ENCODE measurements around the gene OR9A2. TPM values are rescaled to one million over a fixed set of nuclear protein-coding genes. Genes with fewer than 3 reads are reported as not detected.
A peak's percentile ranks its signal among the peaks of the same experiment; 100 is the strongest.

Gene OR9A2
- total RNA-seq, 1 donor from 2014 or later = 0.30 TPM

- no peaks in the 10 kb centered on the region for H3K4me1 Mint-ChIP-seq (ENCODE audit: low read depth)
- intact Hi-C loops (cut with micrococcal nuclease) = no loop called here
- no peak overlapping the region for H3K4me3 Mint-ChIP-seq (ENCODE audit: low read depth)
- H3K36me3 Mint-ChIP-seq (ENCODE audit: low read depth) = no peaks in the 10 kb centered on the region
- no peak for DNase-seq (ENCODE audit: low spot score)
- no peaks in the 10 kb centered on the region for H3K9me3 Mint-ChIP-seq
- H3K27ac Mint-ChIP-seq = no peak overlapping the region
- H3K27me3 Mint-ChIP-seq (ENCODE audit: low read depth) = peaks cover 28% of the 10 kb centered on the region
Measured at GRCh38 chr7:143013893-143014292, 13.0 kb downstream of the OR9A2 start.

- Mint-ChIP-seq H3K9me3 (no peaks in the 10 kb centered on the region), H3K4me1 (ENCODE audit: low read depth) (no peaks in the 10 kb centered on the region), H3K36me3 (ENCODE audit: low read depth) (no peaks in the 10 kb centered on the region), H3K4me3 (ENCODE audit: low read depth) (no peak overlapping the region), H3K27me3 (ENCODE audit: low read depth) (peaks cover 29% of the 10 kb centered on the region), H3K27ac (no peak overlapping the region)
- DNase-seq (ENCODE audit: low spot score) = no peak
- intact Hi-C loops (cut with micrococcal nuclease) = no loop called here
Measured at GRCh38 chr7:143013473-143013872, 13.5 kb downstream of the OR9A2 start.

- no peaks in the 10 kb centered on the region for H3K4me1 Mint-ChIP-seq (ENCODE audit: low read depth)
- H3K36me3 Mint-ChIP-seq (ENCODE audit: low read depth) = no peaks in the 10 kb centered on the region
- intact Hi-C loops (cut with micrococcal nuclease) = no loop called here
- no peaks in the 10 kb centered on the region for H3K9me3 Mint-ChIP-seq
- H3K4me3 Mint-ChIP-seq (ENCODE audit: low read depth) = no peak overlapping the region
- no peak for DNase-seq (ENCODE audit: low spot score)
- H3K27ac Mint-ChIP-seq = no peak overlapping the region
- H3K27me3 Mint-ChIP-seq (ENCODE audit: low read depth) = peaks cover 33% of the 10 kb centered on the region
Measured at GRCh38 chr7:143012409-143012808, 14.5 kb downstream of the OR9A2 start.

GRCh38 chr7:143012001-143012400 is 14.9 kb downstream of the OR9A2 start:
- Mint-ChIP-seq H3K4me1 (ENCODE audit: low read depth) (no peaks in the 10 kb centered on the region), H3K27ac (no peak overlapping the region), H3K27me3 (ENCODE audit: low read depth) (peaks cover 33% of the 10 kb centered on the region), H3K4me3 (ENCODE audit: low read depth) (no peak overlapping the region), H3K36me3 (ENCODE audit: low read depth) (no peaks in the 10 kb centered on the region), H3K9me3 (no peaks in the 10 kb centered on the region)
- intact Hi-C loops (cut with micrococcal nuclease) = no loop called here
- no peak for DNase-seq (ENCODE audit: low spot score)

DNA sequence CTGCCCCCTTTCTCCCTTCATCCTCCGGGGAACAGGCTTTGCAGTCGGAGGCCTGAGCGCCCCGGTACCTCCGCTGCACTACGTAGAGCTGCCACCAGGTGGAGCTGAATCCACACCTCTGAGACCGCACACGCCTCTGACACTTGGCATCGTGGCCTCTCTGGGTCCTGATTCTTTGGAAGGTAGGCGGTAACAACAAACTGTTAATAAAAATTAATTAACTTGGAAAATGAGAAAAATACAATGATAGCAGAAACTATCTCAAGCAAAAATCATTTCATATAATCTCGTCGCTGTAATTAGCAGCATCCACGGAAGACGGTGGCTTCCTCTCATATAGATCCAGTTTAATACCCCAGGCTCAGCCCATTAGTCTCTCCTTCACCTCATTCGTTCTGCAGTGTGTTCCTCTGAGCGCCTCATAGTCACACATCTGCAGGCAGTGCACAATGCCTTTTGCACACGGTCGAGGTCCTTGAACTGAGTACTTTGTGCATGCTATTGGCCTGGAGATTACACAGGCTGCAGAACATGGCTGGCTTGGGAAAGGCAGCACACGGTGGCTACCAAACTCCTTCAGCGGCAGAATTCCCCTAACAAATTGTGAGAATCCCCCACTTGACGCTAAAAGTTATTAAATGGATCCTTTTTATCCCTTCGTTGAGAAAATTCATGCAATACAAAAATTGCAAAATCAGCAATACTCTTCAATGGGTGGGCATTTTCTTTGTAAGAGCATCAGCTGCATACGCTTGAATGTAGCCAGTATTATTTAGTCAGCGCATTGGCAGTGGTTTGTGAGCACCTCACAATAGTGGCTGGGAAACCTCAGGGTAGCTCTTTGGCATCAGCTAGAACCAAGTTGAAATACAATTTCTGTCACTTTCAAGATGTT is 18.7 kb downstream of the OR9A2 start:
- H3K27ac Mint-ChIP-seq = no peak overlapping the region
- no peaks in the 10 kb centered on the region for H3K9me3 Mint-ChIP-seq
- intact Hi-C loops (cut with micrococcal nuclease) = loop anchor here (1.0 to 10.0 kb wide), 5 partner anchors 207 to 703 kb away; no protein-coding TSS in a partner anchor

GRCh38 chr7:143005632-143006260 is 21.2 kb downstream of the OR9A2 start:
- H3K4me3 Mint-ChIP-seq (ENCODE audit: low read depth) = no peak overlapping the region
- DNase-seq (ENCODE audit: low spot score) = no peak
- peaks cover 33% of the 10 kb centered on the region for H3K27me3 Mint-ChIP-seq (ENCODE audit: low read depth)
- intact Hi-C loops (cut with micrococcal nuclease) = loop anchor here (5.0 to 10.0 kb wide), 3 partner anchors 403 to 701 kb away; no protein-coding TSS in a partner anchor
- H3K27ac Mint-ChIP-seq = no peak overlapping the region
- H3K36me3 Mint-ChIP-seq (ENCODE audit: low read depth) = no peaks in the 10 kb centered on the region
- H3K9me3 Mint-ChIP-seq = no peaks in the 10 kb centered on the region
- peaks cover 6% of the 10 kb centered on the region for H3K4me1 Mint-ChIP-seq (ENCODE audit: low read depth)

More for the DNA sequence above, 18.7 kb downstream of the OR9A2 start:
- Mint-ChIP-seq H3K27me3 (ENCODE audit: low read depth) (peaks cover 33% of the 10 kb centered on the region), H3K4me3 (ENCODE audit: low read depth) (no peak overlapping the region), H3K36me3 (ENCODE audit: low read depth) (no peaks in the 10 kb centered on the region), H3K4me1 (ENCODE audit: low read depth) (peaks cover 2% of the 10 kb centered on the region)
- peak; percentile 62 for DNase-seq (ENCODE audit: low spot score)

- intact Hi-C loops (cut with micrococcal nuclease) = loop anchor here (5.0 to 10.0 kb wide), 3 partner anchors 284 to 699 kb away; partner anchors contain the start of gene CASP2
- no peak overlapping the region for H3K27ac Mint-ChIP-seq
- no peaks in the 10 kb centered on the region for H3K9me3 Mint-ChIP-seq
- peaks cover 25% of the 10 kb centered on the region for H3K27me3 Mint-ChIP-seq (ENCODE audit: low read depth)
- H3K4me3 Mint-ChIP-seq (ENCODE audit: low read depth) = peak overlapping the region; percentile 65
- DNase-seq (ENCODE audit: low spot score) = no peak
- H3K36me3 Mint-ChIP-seq (ENCODE audit: low read depth) = no peaks in the 10 kb centered on the region
- H3K4me1 Mint-ChIP-seq (ENCODE audit: low read depth) = peaks cover 6% of the 10 kb centered on the region
Measured at GRCh38 chr7:143003393-143004051, 23.4 kb downstream of the OR9A2 start.

GRCh38 chr7:143002898-143003297 is 24.0 kb downstream of the OR9A2 start:
- H3K4me1 Mint-ChIP-seq (ENCODE audit: low read depth) = peaks cover 6% of the 10 kb centered on the region
- no peaks in the 10 kb centered on the region for H3K9me3 Mint-ChIP-seq
- DNase-seq (ENCODE audit: low spot score) = no peak
- peak overlapping the region; percentile 65 for H3K4me3 Mint-ChIP-seq (ENCODE audit: low read depth)
- no peaks in the 10 kb centered on the region for H3K36me3 Mint-ChIP-seq (ENCODE audit: low read depth)
- intact Hi-C loops (cut with micrococcal nuclease) = loop anchor here (5.0 to 10.0 kb wide), 3 partner anchors 284 to 698 kb away; partner anchors contain the start of gene CASP2
- peaks cover 23% of the 10 kb centered on the region for H3K27me3 Mint-ChIP-seq (ENCODE audit: low read depth)
- no peak overlapping the region for H3K27ac Mint-ChIP-seq

DNA sequence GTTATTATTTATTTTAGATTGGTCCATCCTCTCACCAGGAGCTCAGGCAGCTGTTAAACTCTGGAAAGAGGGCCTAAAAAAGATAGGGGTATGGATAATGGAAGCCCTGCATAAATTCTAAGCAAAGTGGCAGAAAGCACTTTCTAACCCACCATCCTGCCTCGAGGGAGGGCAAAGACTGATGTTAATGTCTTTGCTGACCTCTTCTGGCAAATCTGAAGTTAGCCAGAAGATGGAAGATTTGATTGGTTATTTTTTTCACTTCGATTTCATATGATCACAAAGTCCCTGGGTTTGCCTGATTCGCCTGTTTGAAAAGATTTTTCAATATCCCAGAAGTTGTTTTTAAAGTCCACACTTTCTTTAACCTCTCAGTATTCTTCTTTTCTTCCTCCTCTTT is 24.8 kb downstream of the OR9A2 start:
- H3K4me1 Mint-ChIP-seq (ENCODE audit: low read depth) = peaks cover 6% of the 10 kb centered on the region
- peaks cover 24% of the 10 kb centered on the region for H3K27me3 Mint-ChIP-seq (ENCODE audit: low read depth)
- H3K27ac Mint-ChIP-seq = no peak overlapping the region
- no peak for DNase-seq (ENCODE audit: low spot score)
- H3K9me3 Mint-ChIP-seq = no peaks in the 10 kb centered on the region
- no peak overlapping the region for H3K4me3 Mint-ChIP-seq (ENCODE audit: low read depth)
- intact Hi-C loops (cut with micrococcal nuclease) = loop anchor here (5.0 to 10.0 kb wide), 3 partner anchors 285 to 697 kb away; partner anchors contain the start of gene CASP2
- no peaks in the 10 kb centered on the region for H3K36me3 Mint-ChIP-seq (ENCODE audit: low read depth)

DNA sequence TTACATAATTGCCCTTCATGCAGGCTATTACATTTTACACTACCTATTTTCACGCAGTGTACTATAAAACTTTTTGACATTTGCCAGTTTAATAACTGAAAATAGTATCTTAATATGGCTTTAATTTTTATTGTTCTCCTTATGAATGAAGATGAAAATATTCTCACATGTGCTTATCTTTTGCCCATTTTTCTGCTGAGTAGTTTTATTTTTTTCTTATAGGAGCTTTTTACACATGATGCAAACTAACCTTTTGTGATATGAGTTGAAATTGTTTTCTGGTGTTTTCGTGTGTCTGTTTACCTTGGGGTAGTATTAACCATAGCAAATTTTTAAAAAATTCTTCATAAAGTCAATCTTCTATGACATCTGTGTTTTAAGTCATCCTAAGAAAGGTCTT is 26.3 kb downstream of the OR9A2 start:
- H3K9me3 Mint-ChIP-seq = no peaks in the 10 kb centered on the region
- DNase-seq (ENCODE audit: low spot score) = no peak
- H3K4me1 Mint-ChIP-seq (ENCODE audit: low read depth) = peaks cover 6% of the 10 kb centered on the region
- H3K4me3 Mint-ChIP-seq (ENCODE audit: low read depth) = no peak overlapping the region
- intact Hi-C loops (cut with micrococcal nuclease) = loop anchor here (5.0 to 10.0 kb wide), 3 partner anchors 287 to 696 kb away; partner anchors contain the start of gene CASP2
- no peaks in the 10 kb centered on the region for H3K36me3 Mint-ChIP-seq (ENCODE audit: low read depth)
- H3K27me3 Mint-ChIP-seq (ENCODE audit: low read depth) = peaks cover 19% of the 10 kb centered on the region
- no peak overlapping the region for H3K27ac Mint-ChIP-seq

- no peak for DNase-seq (ENCODE audit: low spot score)
- intact Hi-C loops (cut with micrococcal nuclease) = loop anchor here (5.0 to 10.0 kb wide), 3 partner anchors 288 to 695 kb away; partner anchors contain the start of gene CASP2
- no peak overlapping the region for H3K4me3 Mint-ChIP-seq (ENCODE audit: low read depth)
- no peaks in the 10 kb centered on the region for H3K9me3 Mint-ChIP-seq
- H3K27ac Mint-ChIP-seq = no peak overlapping the region
- H3K4me1 Mint-ChIP-seq (ENCODE audit: low read depth) = peaks cover 6% of the 10 kb centered on the region
- H3K27me3 Mint-ChIP-seq (ENCODE audit: low read depth) = peaks cover 14% of the 10 kb centered on the region
- H3K36me3 Mint-ChIP-seq (ENCODE audit: low read depth) = no peaks in the 10 kb centered on the region
Measured at GRCh38 chr7:142999793-143000192, 27.1 kb downstream of the OR9A2 start.

- H3K4me1 Mint-ChIP-seq (ENCODE audit: low read depth) = peaks cover 6% of the 10 kb centered on the region
- H3K9me3 Mint-ChIP-seq = no peaks in the 10 kb centered on the region
- peaks cover 10% of the 10 kb centered on the region for H3K27me3 Mint-ChIP-seq (ENCODE audit: low read depth)
- H3K36me3 Mint-ChIP-seq (ENCODE audit: low read depth) = no peaks in the 10 kb centered on the region
- DNase-seq (ENCODE audit: low spot score) = no peak
- H3K4me3 Mint-ChIP-seq (ENCODE audit: low read depth) = no peak overlapping the region
- intact Hi-C loops (cut with micrococcal nuclease) = no loop called here
- no peak overlapping the region for H3K27ac Mint-ChIP-seq
Measured at GRCh38 chr7:142998966-142999365, 28.0 kb downstream of the OR9A2 start.

Data from activated T-helper 2 cell treated with anti-CD3 and anti-CD28 coated beads, Interferon-gamma antibody, Interleukin-2, Interleukin-4, amounts not matched to agents 10 μg/mL and 5 μg/mL and 100 μg/mL, durations not matched to agents 14 hours and 24 hours and 36 hours (primary cell).